Suprapubic skin (tissue), 3 donors: ENCODE measurements around the gene BFSP2.

Experiments
- CTCF ChIP-seq, 2 donors: fragments of 200-600 bp in 1 of 2; fragments of 450-650 bp in 1 of 2; sonication (generic) in 1 of 2; IDR thresholded peaks; one replicate each; pipeline ENCODE4 v1.5.1; 2016 to 2019; ENCODE audit warnings: antibody characterized with exemption in 2 of 2, mild to moderate bottlenecking in 1 of 2, moderate library complexity in 1 of 2
- POLR2AphosphoS5 ChIP-seq, 3 donors: sonication (generic); formaldehyde crosslinking; IDR thresholded peaks; one replicate each; pipeline ENCODE4 v1.6.1; 2017; ENCODE audit warnings: antibody characterized with exemption in 3 of 3

- no peak for TF ChIP-seq CTCF (IDR thresholded peaks at IDR 0.05)
- no peak for TF ChIP-seq POLR2AphosphoS5 (IDR thresholded peaks at IDR 0.05)
These were observed 6.7 kb upstream of the BFSP2 start for GRCh38 chr3:133393204-133393603.
